Epithelial cell of prostate (primary cell): ENCODE results near the gene FCGR3A.

Experiments used
- DNase-seq: peaks from one replicate; pipeline ENCODE4 v3.0.0-alpha.2; 2011; ENCODE audit warnings: low read depth, low spot score
- H3K27ac ChIP-seq: fragments of 450-650 bp; 2 replicates; pipeline ENCODE4 v1.5.1; 2017; ENCODE audit warnings: mild to moderate bottlenecking

The FCGR3A gene

DNA sequence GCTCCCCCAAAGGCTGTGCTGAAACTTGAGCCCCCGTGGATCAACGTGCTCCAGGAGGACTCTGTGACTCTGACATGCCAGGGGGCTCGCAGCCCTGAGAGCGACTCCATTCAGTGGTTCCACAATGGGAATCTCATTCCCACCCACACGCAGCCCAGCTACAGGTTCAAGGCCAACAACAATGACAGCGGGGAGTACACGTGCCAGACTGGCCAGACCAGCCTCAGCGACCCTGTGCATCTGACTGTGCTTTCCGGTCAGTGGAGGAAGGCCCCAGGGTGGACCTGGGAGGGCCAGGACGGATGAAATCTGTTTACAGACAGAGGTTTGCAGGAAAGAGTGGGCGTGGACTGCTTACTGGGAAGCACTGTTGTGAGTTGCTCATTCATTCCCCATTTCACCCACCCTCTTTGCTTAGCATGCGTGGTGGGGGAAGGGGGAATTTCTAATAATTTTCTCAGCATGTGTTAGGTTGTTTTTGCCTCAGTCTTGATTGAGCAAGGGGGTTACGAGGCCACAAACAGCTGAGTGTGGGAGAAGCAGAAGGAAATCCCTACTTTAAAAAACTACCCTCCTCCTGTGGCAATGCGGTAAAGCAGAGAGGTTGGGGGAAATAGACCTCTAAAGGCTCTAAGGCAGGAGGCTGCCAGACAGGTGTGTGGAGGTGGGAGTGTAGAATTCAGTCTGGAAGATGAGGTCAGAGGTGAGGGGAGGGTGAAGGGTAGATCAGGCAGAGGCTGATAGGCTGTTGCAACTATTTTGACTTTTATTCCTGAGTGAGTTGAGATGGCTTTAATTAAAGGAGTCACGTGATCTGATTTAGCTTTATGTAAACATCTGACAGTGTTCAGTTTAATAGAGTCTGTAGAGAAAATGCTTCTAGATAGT, 43.0 kb downstream of the FCGR3A start:
- DNase-seq: no peak
- no peak overlapping the region for H3K27ac ChIP-seq

DNA sequence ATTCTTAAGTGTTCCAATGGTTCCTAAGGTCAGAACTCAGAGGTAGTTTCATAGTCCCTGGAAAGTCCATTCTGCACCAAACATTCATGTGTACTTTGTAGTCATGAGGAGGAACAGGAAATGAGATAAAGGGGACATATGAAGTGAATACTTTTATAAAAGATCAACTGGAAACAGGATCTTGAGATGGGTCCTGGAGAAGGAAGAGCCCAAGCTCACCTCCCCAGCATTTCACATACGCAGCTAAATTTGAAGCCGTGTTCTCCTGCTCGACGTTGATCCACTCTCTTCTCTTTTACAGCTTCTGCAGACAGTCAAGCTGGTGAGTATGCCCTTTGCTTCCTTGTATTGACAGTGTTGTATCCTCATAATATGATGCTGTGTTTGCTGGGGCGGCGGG, 43.9 kb downstream of the FCGR3A start:
- DNase-seq: no peak
- no peak overlapping the region for H3K27ac ChIP-seq

DNA sequence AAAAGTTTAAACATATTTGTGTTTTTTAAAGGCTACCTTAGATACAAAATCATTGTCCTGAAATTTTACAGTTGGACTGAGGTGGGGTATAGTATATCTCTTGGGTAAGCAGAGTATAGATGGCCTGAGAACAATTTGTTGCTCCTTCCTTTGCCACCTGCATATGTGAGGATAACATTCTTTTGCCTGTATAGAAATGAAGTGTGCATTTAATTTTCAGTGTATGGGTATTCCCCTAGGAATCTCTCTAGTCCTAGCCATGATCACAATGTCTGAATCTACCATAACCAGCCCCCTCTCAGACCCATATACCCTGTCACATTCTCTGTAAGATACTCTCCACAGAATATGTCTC, 46.2 kb downstream of the FCGR3A start:
- no peak for DNase-seq
- no peak overlapping the region for H3K27ac ChIP-seq

GRCh38 chr1:161502641-161503393, 46.8 kb downstream of the FCGR3A start:
- no peak overlapping the region for H3K27ac ChIP-seq
- DNase-seq: no peak

- DNase-seq: no peak
- no peak overlapping the region for H3K27ac ChIP-seq
Observed at GRCh38 chr1:161502181-161502580, 47.4 kb downstream of the FCGR3A start.

DNA sequence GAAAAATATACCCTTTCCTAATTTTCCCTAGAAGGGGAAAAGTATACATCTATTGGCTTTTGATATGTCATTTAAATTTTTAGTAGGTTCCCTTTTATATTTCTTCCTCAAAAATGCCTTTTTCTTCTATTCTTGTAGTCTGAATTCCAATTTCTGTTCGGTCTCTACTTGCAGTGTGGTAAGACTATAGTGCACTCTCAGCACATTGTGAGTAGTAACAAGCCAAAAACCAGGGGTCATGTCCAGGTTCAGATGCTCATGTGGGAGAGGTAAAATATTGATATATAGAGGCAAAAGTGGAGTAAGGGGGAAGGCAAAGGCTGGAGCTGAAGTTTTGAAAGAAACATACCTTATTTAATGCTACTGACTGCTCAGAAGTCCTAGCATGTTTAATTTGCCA, 48.4 kb downstream of the FCGR3A start:
- no peak for DNase-seq
- H3K27ac ChIP-seq: no peak overlapping the region

GRCh38 chr1:161499099-161500039, 50.2 kb downstream of the FCGR3A start:
- DNase-seq: no peak
- no peak overlapping the region for H3K27ac ChIP-seq

DNA sequence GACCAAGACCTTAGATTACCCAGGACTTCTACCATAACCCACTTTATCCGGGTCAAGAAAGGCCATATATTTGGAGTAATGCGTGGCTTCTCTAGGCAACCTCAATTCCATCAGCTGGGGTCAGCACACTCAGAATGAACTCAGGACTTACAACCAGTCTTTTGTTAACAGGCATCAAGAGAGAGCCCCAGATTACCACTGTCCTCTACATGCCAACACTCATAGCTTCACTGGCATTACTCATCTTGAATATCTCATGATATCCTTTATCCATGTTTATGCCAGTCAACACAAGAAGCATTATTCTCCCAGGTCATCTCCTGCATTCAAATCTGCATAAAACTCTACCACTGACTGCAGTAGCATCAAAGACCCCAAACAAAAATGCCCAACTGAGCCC, 51.0 kb downstream of the FCGR3A start:
- DNase-seq: no peak
- no peak overlapping the region for H3K27ac ChIP-seq

GRCh38 chr1:161497961-161498360, 51.7 kb downstream of the FCGR3A start:
- DNase-seq: no peak
- H3K27ac ChIP-seq: no peak overlapping the region

GRCh38 chr1:161495490-161495889, 54.1 kb downstream of the FCGR3A start:
- DNase-seq: no peak
- H3K27ac ChIP-seq: no peak overlapping the region

- no peak overlapping the region for H3K27ac ChIP-seq
- DNase-seq: no peak
Observed at GRCh38 chr1:161494091-161494735, 55.4 kb downstream of the FCGR3A start.

DNA sequence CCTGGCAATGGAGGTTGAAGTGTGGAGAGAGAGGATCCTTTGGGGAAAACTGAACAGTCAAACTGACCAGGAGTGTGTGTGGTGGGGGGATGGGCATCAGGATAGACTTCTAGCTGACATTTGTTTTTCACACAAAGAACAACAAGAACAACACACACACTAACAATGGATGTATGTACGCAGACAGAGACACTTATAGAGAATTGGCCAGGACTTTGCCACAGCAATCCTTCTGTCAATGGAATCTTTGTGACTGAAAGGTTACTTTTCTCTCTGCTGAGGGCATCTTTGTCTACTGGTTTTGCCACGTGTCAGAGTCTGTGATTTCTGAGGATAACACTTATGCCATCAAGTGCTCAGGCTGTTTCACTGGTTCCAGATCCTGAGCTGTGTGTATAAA, 56.8 kb downstream of the FCGR3A start:
- no peak overlapping the region for H3K27ac ChIP-seq
- DNase-seq: no peak
